ENCODE results near the gene ITGB1. TPM values are rescaled to one million over a fixed set of nuclear protein-coding genes. Genes with fewer than 3 reads are reported as not detected.

The ITGB1 gene
- total and polyA plus RNA-seq, 9 of the 15 experiments (the other 6 are each of a cell fraction or from before 2014, with no cell fraction given) = 40.2 to 194 (median 155) TPM

- TF ChIP-seq CTCF (IDR thresholded peaks at IDR 0.05 in 2 of 3, conservative IDR thresholded peaks at IDR 0.05 in 1 of 3; ENCODE audit: insufficient read depth in 2 of 3, low read depth in 1 of 3, low read length in 3 of 3) (no peak), MAX (CRISPR knock-in tag; IDR thresholded peaks at IDR 0.05) (peak; percentile 91), HSF4 (CRISPR knock-in tag; IDR thresholded peaks at IDR 0.05; ENCODE audit: borderline replicate concordance) (no peak), HLTF (IDR thresholded peaks at IDR 0.05) (no peak), SREBF2 (CRISPR knock-in tag; IDR thresholded peaks at IDR 0.05) (peak; percentile 74; the same call in 1 of the 2 replicates), SIRT6 (IDR thresholded peaks at IDR 0.05; ENCODE audit: low read depth, low read length) (no peak), REST (IDR thresholded peaks at IDR 0.05; ENCODE audit: borderline replicate concordance) (no peak), REST (CRISPR knock-in tag; IDR thresholded peaks at IDR 0.05; ENCODE audit: low read depth) (peak; percentile 75; the same call in 1 of the 2 replicates), ZFPM2 (CRISPR knock-in tag; IDR thresholded peaks at IDR 0.05) (no peak), SRSF1 (IDR thresholded peaks at IDR 0.05; ENCODE audit: low read depth, low read length) (no peak), NCOA2 (IDR thresholded peaks at IDR 0.05; ENCODE audit: partially characterized antibody in 2 of 2) (no peak)
- TF ChIP-seq, protein P1, sequence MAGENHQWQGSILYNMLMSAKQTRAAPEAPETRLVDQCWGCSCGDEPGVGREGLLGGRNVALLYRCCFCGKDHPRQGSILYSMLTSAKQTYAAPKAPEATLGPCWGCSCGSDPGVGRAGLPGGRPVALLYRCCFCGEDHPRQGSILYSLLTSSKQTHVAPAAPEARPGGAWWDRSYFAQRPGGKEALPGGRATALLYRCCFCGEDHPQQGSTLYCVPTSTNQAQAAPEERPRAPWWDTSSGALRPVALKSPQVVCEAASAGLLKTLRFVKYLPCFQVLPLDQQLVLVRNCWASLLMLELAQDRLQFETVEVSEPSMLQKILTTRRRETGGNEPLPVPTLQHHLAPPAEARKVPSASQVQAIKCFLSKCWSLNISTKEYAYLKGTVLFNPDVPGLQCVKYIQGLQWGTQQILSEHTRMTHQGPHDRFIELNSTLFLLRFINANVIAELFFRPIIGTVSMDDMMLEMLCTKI (IDR thresholded peaks at IDR 0.05; ENCODE audit: partially characterized antibody) = no peak
Measured at GRCh38 chr10:32958085-32959005, at the start of gene ITGB1 (continued).
